ENCODE data around the gene CARD14. TPM values are rescaled to one million over a fixed set of nuclear protein-coding genes. Genes with fewer than 3 reads are reported as not detected.

CARD14 gene
- 0.24 and 0.35 TPM in 2 replicates for total RNA-seq (2021)
- long read RNA-seq, partial matches to known transcripts: 0 of 3 reads
- long read RNA-seq, other reads (novel, unspliced or antisense): 3 of 3 reads

DNA sequence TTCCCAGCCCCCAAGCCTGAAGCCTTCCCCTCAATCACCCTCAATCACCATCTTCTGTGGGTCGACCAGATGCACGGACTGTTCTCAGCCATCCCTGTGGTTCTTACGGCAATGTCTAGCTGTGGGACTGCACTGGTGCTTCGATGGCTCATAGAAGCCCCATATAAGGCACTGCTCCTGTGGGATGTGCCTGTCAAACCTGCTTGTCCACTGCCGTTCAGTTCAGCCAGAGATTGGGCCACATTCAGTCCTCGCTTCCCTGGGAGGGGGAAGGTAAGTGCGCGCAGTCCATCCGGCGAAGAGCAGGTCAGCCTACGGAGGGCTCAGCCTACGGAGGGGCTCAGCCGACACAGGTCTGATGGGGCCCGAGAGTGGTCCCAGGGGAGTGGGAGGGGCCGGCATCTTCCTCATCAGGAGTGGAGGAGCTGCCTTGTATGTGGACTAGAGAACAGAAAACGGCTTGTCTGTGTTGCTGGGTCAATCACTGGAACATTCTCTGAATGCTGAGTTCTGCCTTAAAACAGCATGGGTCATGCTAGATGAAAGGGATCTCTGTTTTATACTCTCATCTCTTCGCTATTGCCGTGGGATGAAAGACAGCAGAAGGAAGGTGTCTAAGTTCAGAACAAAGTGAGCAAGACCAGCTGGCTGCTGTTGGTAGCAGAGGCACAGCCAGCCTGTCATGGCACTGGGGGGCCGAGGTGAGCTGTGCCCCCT is at the start of gene CARD14:
CARD14 (plus strand) TSS at position 247 of the 717 bp plus-strand sequence. CDS start 11,409 bp downstream, outside the sequence.
- Histone ChIP-seq H3K27ac (ENCODE audit: insufficient read length, low read depth, low read length) (no peak within 1 kb of the TSS), H3K4ac (ENCODE audit: low read depth, low read length) (no peak within 1 kb of the TSS), H4K5ac (ENCODE audit: insufficient read length, low read depth, low read length) (no peak within 1 kb of the TSS), H3K14ac (ENCODE audit: insufficient read depth, low read length) (no peak within 1 kb of the TSS; the same call in 1 of the 2 replicates), H2BK12ac (ENCODE audit: insufficient read length, low read depth, low read length) (no peak within 1 kb of the TSS), H4K91ac (ENCODE audit: insufficient read length, low read depth, low read length) (no peak within 1 kb of the TSS), H3K56ac (ENCODE audit: insufficient read length, low read depth, low read length) (no peak within 1 kb of the TSS), H2BK120ac (ENCODE audit: low read depth, low read length, poor library complexity, severe bottlenecking) (no peak within 1 kb of the TSS), H4K20me1 (ENCODE audit: control insufficient read depth, insufficient read depth, insufficient read length) (no peaks in the 10 kb centered on the region), H3T11ph (ENCODE audit: low read length) (no peak within 1 kb of the TSS), H3K9ac (ENCODE audit: extremely low read depth, insufficient read length, low read length) (no peak within 1 kb of the TSS), H3K9me3 (ENCODE audit: control insufficient read depth, low read depth, low read length) (no peaks in the 10 kb centered on the region), H2AFZ (ENCODE audit: low read length) (no peak within 1 kb of the TSS), H3K23ac (ENCODE audit: insufficient read length, low read depth, low read length) (no peak within 1 kb of the TSS), H3K4me1 (ENCODE audit: insufficient read depth, low read length) (no peaks in the 10 kb centered on the region), H4K8ac (replicated peaks; ENCODE audit: insufficient read length, low read depth, low read length) (no peak within 1 kb of the TSS), H2BK15ac (ENCODE audit: low read depth, low read length) (no peak within 1 kb of the TSS), H3K4me2 (ENCODE audit: insufficient read depth, insufficient read length, low read length) (no peak within 1 kb of the TSS), H2BK5ac (ENCODE audit: insufficient read length, low read length) (no peak within 1 kb of the TSS), H3K27me3 (ENCODE audit: insufficient read depth, low read length) (no peaks in the 10 kb centered on the region), H3K18ac (ENCODE audit: insufficient read length, low read depth, low read length) (no peak within 1 kb of the TSS), H2BK20ac (ENCODE audit: low read depth, low read length, poor library complexity, severe bottlenecking) (no peak within 1 kb of the TSS), H3K79me1 (ENCODE audit: insufficient read depth, low read depth, low read length, poor library complexity, severe bottlenecking) (no peaks in the 10 kb centered on the region), H3K79me2 (ENCODE audit: insufficient read depth, low read length) (no peaks in the 10 kb centered on the region), H2AK5ac (ENCODE audit: insufficient read length, low read length) (no peak within 1 kb of the TSS), H3K23me2 (ENCODE audit: insufficient read length, low read depth, low read length, poor library complexity, severe bottlenecking) (no peaks in the 10 kb centered on the region)
- peak; percentile 28 for DNase-seq
- H3K27ac Mint-ChIP-seq: no peak within 1 kb of the TSS
- no peak within 1 kb of the TSS for H3K4me3 Mint-ChIP-seq
- TF ChIP-seq, protein P1, sequence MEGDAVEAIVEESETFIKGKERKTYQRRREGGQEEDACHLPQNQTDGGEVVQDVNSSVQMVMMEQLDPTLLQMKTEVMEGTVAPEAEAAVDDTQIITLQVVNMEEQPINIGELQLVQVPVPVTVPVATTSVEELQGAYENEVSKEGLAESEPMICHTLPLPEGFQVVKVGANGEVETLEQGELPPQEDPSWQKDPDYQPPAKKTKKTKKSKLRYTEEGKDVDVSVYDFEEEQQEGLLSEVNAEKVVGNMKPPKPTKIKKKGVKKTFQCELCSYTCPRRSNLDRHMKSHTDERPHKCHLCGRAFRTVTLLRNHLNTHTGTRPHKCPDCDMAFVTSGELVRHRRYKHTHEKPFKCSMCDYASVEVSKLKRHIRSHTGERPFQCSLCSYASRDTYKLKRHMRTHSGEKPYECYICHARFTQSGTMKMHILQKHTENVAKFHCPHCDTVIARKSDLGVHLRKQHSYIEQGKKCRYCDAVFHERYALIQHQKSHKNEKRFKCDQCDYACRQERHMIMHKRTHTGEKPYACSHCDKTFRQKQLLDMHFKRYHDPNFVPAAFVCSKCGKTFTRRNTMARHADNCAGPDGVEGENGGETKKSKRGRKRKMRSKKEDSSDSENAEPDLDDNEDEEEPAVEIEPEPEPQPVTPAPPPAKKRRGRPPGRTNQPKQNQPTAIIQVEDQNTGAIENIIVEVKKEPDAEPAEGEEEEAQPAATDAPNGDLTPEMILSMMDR (conservative IDR thresholded peaks at IDR 0.05): no peak
- no CpG with 5 or more reads among the region's 19 CpGs for WGBS (ENCODE audit: extremely low coverage, insufficient read length, low lambda C conversion rate)
- peaks cover 8 to 20% of the 10 kb centered on the region in 2 experiments for H3K4me1 Mint-ChIP-seq
- H3K9me3 Mint-ChIP-seq: no peaks in the 10 kb centered on the region; a peak in 1 of 5 replicates
- H3K36me3 Mint-ChIP-seq (ENCODE audit: insufficient read depth in 1 of 3, low read depth in 3 of 3): no peaks in the 10 kb centered on the region; a peak in 1 of 7 replicates
- peaks cover 26% of the 10 kb centered on the region for H3K27me3 Mint-ChIP-seq (ENCODE audit: low read depth)
